Muscle of leg (tissue), 11 donors: Measurements from ENCODE around the gene NAALADL2. TPM values are rescaled to one million over a fixed set of nuclear protein-coding genes. Genes with fewer than 3 reads are reported as not detected.

ENCODE experiments used
- DNase-seq: peaks from one replicate; pipeline ENCODE4 v3.0.0; 2013
- H3K27ac ChIP-seq: one replicate; pipeline ENCODE4 v1.5.1; 2013; ENCODE audit warnings: mild to moderate bottlenecking, low read length, control low read depth
- H3K27me3 ChIP-seq: one replicate; pipeline ENCODE4 v1.6.1; 2013; ENCODE audit warnings: low read length; ENCODE audit not compliant: control insufficient read depth, insufficient read depth
- H3K36me3 ChIP-seq: one replicate; pipeline ENCODE4 v1.6.1; 2013; ENCODE audit warnings: low read length; ENCODE audit not compliant: control insufficient read depth, insufficient read depth
- H3K4me1 ChIP-seq: one replicate; pipeline ENCODE4 v1.6.1; 2013; ENCODE audit warnings: low read length; ENCODE audit not compliant: control insufficient read depth, insufficient read depth
- H3K4me3 ChIP-seq: one replicate; pipeline ENCODE4 v1.5.1; 2013; ENCODE audit warnings: low read length, control low read depth
- H3K9me3 ChIP-seq: replicated peaks from 2 replicates; pipeline ENCODE4 v1.6.1; 2013; ENCODE audit warnings: low read depth, low read length; ENCODE audit not compliant: control insufficient read depth
- WGBS: methylation state at CpG from one replicate; pipeline ENCODE4 v1.1.5; 2013; ENCODE audit warnings: missing lambda C conversion rate; ENCODE audit not compliant: insufficient coverage; 5-methylcytosine and 5-hydroxymethylcytosine counted together
- polyA plus RNA-seq, 8 donors: library from polyadenylated mRNA; unstranded; fragments of 120-200 nt; gene quantifications; one replicate each; pipeline versions ENCODE4 v1.2.1 to v1.2.3, GENCODE V29; 2013; ENCODE audit warnings: inconsistent platforms in 1 of 8, low replicate concordance in 1 of 8; ENCODE audit not compliant: insufficient read length in 8 of 8, insufficient read depth in 1 of 8
- total RNA-seq: library from RNA; stranded (reverse); fragments of 120-200 nt; gene quantifications from one replicate; pipeline ENCODE4 v1.2.4, GENCODE V29; 2013

Gene NAALADL2
- total and polyA plus RNA-seq, 9 donors = 4.8 to 17.4 (median 8.0) TPM

GRCh38 chr3:175659670-175660350 is 800.7 kb downstream of the NAALADL2 start:
- Histone ChIP-seq H3K27ac (no peak overlapping the region), H3K36me3 (no peaks in the 10 kb centered on the region), H3K4me1 (no peaks in the 10 kb centered on the region), H3K27me3 (no peaks in the 10 kb centered on the region), H3K4me3 (no peak overlapping the region), H3K9me3 (no peaks in the 10 kb centered on the region)
- WGBS = no CpG with 5 or more reads among the region's 2 CpGs
- no peak for DNase-seq

GRCh38 chr3:175662815-175663214 is 803.7 kb downstream of the NAALADL2 start:
- Histone ChIP-seq H3K36me3 (no peaks in the 10 kb centered on the region), H3K4me3 (no peak overlapping the region), H3K27me3 (no peaks in the 10 kb centered on the region), H3K4me1 (no peaks in the 10 kb centered on the region), H3K27ac (no peak overlapping the region), H3K9me3 (no peaks in the 10 kb centered on the region)
- DNase-seq = no peak

GRCh38 chr3:175664911-175665310 is 805.8 kb downstream of the NAALADL2 start:
- DNase-seq = no peak
- no peaks in the 10 kb centered on the region for H3K27me3 ChIP-seq
- no peaks in the 10 kb centered on the region for H3K4me1 ChIP-seq
- H3K36me3 ChIP-seq = no peaks in the 10 kb centered on the region
- H3K27ac ChIP-seq = no peak overlapping the region
- H3K9me3 ChIP-seq = no peaks in the 10 kb centered on the region
- no peak overlapping the region for H3K4me3 ChIP-seq
- no CpG with 5 or more reads among the region's 1 CpG for WGBS

GRCh38 chr3:175668300-175668699 is 809.2 kb downstream of the NAALADL2 start:
- no peaks in the 10 kb centered on the region for H3K36me3 ChIP-seq
- H3K27ac ChIP-seq = no peak overlapping the region
- WGBS = no CpG with 5 or more reads among the region's 1 CpG
- no peaks in the 10 kb centered on the region for H3K4me1 ChIP-seq
- no peak for DNase-seq
- no peak overlapping the region for H3K4me3 ChIP-seq
- no peaks in the 10 kb centered on the region for H3K27me3 ChIP-seq
- H3K9me3 ChIP-seq = no peaks in the 10 kb centered on the region

- Histone ChIP-seq H3K4me1 (no peaks in the 10 kb centered on the region), H3K9me3 (no peaks in the 10 kb centered on the region), H3K27me3 (no peaks in the 10 kb centered on the region), H3K4me3 (no peak overlapping the region), H3K27ac (no peak overlapping the region), H3K36me3 (no peaks in the 10 kb centered on the region)
- DNase-seq = no peak
- whole genome bisulfite sequencing = no CpG with 5 or more reads among the region's 3 CpGs
These were observed 811.4 kb downstream of the NAALADL2 start for GRCh38 chr3:175670557-175670956.

GRCh38 chr3:175672119-175672689 is 813.1 kb downstream of the NAALADL2 start:
- H3K27me3 ChIP-seq = no peaks in the 10 kb centered on the region
- H3K27ac ChIP-seq = no peak overlapping the region
- no peaks in the 10 kb centered on the region for H3K36me3 ChIP-seq
- no peaks in the 10 kb centered on the region for H3K9me3 ChIP-seq
- peak; percentile 50 for DNase-seq
- H3K4me3 ChIP-seq = peak overlapping the region; percentile 24
- H3K4me1 ChIP-seq = no peaks in the 10 kb centered on the region
- no CpG with 5 or more reads among the region's 6 CpGs for WGBS

GRCh38 chr3:175679568-175679967 is 820.4 kb downstream of the NAALADL2 start:
- Histone ChIP-seq H3K4me1 (no peaks in the 10 kb centered on the region), H3K27me3 (no peaks in the 10 kb centered on the region), H3K4me3 (no peak overlapping the region), H3K36me3 (no peaks in the 10 kb centered on the region), H3K9me3 (no peaks in the 10 kb centered on the region), H3K27ac (no peak overlapping the region)
- DNase-seq = no peak
- no CpG with 5 or more reads among the region's 3 CpGs for WGBS

DNA sequence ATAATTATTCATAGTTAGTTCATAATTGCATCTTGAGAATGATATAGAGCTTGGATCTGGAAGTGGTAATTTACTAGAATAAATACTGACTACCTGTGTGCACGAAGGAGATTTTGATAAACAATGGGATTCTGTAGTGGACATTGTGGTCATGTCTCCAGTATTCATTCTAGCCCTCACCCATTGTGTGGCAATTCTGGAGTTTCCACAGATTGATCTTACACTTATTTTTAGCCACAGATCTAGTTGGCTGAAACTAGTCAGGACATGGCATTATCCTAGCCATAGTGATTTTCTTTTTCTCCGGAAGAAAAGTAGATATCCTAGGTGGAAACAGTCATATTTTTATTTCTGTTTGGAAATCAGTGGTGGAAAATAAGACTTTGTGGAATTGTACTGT is 833.1 kb downstream of the NAALADL2 start:
- no peaks in the 10 kb centered on the region for H3K4me1 ChIP-seq

DNA sequence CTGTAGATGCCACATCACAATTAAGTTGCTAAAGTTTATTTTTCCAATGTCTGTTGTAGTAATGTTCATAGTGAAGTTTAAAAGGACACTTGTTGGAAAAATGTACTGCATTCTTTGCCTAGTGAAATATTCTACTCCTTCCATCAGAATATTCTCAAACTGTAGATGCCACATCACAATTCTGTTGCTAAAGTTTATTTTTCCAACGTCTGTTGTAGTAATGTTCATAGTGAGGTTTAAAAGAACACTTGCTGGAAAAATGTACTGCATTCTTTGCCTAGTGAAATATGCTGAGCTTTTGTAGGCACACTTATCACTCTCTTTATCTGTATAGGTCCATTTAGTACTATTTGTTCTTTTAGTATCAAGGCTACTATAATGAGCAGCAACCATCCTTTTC is 836.1 kb downstream of the NAALADL2 start:
- no peak overlapping the region for H3K27ac ChIP-seq
- no peaks in the 10 kb centered on the region for H3K36me3 ChIP-seq
- DNase-seq = no peak
- H3K9me3 ChIP-seq = no peaks in the 10 kb centered on the region
- no peaks in the 10 kb centered on the region for H3K27me3 ChIP-seq
- no peak overlapping the region for H3K4me3 ChIP-seq
- no CpG with 5 or more reads among the region's 1 CpG for WGBS
- no peaks in the 10 kb centered on the region for H3K4me1 ChIP-seq

More for the DNA sequence above, 833.1 kb downstream of the NAALADL2 start:
- no peak overlapping the region for H3K27ac ChIP-seq
- H3K27me3 ChIP-seq = no peaks in the 10 kb centered on the region
- no CpG with 5 or more reads among the region's 2 CpGs for WGBS
- H3K4me3 ChIP-seq = no peak overlapping the region
- H3K9me3 ChIP-seq = no peaks in the 10 kb centered on the region
- H3K36me3 ChIP-seq = no peaks in the 10 kb centered on the region
- DNase-seq = no peak

DNA sequence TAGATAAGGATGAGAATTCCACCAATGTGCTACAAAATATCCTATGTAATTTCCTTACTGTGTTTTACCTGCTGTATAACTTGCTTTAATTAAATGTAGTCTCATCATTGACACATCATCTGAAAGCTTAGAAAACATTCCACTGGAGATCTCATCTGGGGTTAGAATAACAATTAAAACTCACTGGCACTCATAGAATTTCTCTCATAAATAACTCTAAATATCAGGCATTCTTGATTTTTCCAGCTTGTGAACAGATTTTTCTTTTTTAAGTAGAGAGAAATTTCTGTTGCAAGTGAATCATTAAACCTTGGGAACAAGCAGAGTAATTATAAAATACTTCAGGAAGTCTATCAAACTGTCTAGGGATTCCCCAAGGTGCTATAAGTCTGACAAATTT is 843.8 kb downstream of the NAALADL2 start:
- DNase-seq = no peak
- Histone ChIP-seq H3K27ac (no peak overlapping the region), H3K9me3 (no peaks in the 10 kb centered on the region), H3K27me3 (no peaks in the 10 kb centered on the region), H3K36me3 (no peaks in the 10 kb centered on the region), H3K4me1 (no peaks in the 10 kb centered on the region), H3K4me3 (no peak overlapping the region)
